HG03108 (cell line): Measurements from ENCODE around the gene ANKFY1.

Experiments used
- ATAC-seq: cut with Tn5 transposase; IDR thresholded peaks from one replicate; pipeline ENCODE4 v1.9.1; 2021; ENCODE audit warnings: moderate library complexity; ENCODE audit not compliant: unreplicated experiment

Gene ANKFY1

GRCh38 chr17:4182043-4182442 lies 81.7 kb downstream of the ANKFY1 start:
- ATAC-seq, result no peak

DNA sequence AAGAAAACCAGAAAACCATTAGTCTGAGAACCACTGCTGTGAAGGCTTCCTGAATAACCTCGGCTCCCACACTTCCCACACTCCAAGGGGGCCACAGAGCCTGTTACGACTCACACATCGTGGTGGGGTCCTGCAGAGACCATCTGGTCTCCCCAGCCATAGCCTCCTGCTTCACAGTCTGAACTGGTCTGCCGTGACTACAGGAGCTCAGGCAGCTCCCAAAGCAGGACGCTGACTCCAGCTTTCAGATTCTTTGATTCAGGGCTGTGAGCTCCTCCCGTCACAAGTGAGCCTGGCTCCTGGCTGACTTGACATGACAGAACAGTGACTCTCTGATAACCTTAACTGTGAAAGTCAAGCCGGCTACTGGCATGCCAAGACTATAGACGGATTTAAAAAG lies 83.0 kb downstream of the ANKFY1 start:
- ATAC-seq, result no peak

- ATAC-seq, result no peak
These were observed 84.7 kb downstream of the ANKFY1 start for GRCh38 chr17:4179071-4179470.

DNA sequence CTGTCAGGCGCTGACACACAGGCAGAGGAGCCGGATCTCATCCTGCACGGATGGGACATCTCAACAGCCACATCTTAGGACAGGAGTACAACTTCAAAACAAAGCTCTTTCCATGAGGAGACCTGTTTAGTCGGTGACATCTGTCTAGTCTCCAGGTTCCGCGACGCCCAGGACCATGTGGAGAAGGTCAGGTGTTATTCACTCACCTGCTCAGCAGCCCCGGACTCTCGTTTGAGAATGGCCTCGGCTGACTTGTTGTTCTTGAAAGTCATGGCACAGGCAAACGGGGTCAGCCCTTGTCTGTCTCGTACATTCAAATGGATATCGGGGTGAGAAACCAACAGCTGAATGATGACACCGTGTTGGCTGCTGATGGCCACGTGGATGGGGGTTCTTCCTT lies 85.1 kb downstream of the ANKFY1 start:
- no peak for ATAC-seq

DNA sequence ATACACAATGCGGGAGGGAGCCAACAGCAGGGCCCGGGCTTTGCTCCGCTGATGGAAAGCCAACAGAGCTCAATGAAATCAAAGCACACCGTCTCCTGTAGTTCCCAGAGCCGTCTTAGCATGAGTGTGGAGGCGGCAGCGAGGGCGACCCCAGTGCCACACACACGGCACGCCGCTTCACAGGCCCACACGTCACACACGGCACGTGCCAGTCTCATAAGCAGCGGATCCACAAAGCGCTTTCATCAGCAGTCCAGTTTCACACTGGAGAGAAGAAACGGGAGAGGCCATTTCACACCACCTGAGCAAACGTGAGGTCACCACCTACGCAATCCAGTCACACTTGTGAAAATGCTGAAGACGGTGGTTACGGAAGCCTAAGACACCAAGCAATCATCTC lies 86.0 kb downstream of the ANKFY1 start:
- ATAC-seq, result no peak

- no peak for ATAC-seq
These were observed 86.8 kb downstream of the ANKFY1 start for GRCh38 chr17:4176808-4177472.

- no peak for ATAC-seq
These were observed 87.6 kb downstream of the ANKFY1 start for GRCh38 chr17:4175921-4176807.

- no peak for ATAC-seq
These were observed 89.2 kb downstream of the ANKFY1 start for GRCh38 chr17:4174556-4174955.

DNA sequence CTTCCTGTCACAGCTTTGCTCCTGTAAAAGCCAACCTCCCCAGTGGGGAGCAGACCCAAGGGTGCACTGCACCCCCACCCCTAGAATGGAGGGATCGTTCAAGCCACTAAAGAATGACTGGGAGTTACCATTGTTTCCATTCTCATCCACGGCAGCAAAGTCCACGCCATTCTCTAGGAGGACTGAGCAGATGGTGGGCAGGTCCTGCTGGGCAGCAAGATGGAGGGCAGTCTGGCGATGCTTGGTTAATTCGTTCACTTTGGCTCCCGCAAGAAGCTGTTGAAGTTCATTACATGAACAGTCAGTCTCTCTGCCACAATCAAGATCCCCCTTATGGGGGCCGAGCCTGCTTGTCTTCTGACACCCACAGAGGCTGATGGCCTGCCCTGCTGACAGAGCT lies 90.0 kb downstream of the ANKFY1 start:
- no peak for ATAC-seq

- no peak for ATAC-seq
These were observed 91.4 kb downstream of the ANKFY1 start for GRCh38 chr17:4172356-4172755.

DNA sequence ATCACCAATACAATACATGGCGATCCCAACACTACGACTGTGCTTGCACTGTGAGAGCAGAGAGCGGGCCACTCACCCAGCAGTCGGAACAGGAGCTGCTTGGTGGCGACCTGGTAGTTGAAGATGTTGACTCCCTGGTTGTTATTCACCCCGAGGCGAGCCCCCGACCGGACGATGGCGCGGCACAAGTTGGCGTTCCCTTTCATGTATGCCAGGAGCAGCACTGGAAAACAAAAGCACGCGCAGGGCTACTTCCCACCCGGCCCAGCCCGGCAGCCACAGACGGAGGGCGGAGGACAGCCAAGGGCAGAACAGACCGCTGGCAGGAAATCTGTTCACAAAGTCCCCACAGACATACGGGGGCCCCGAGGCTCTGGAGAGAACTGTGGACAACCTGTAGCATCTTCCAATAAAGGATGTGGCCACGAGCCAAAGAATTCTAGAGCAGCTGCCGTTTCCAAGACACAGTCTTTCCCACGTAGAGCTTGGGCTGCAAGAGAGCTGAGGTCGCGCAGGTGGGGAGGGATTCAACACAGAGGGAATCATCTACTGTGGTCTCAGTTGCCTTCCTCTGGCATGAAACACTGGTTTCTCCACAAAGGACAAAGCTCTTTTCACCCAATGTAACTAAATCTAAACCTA lies 93.0 kb downstream of the ANKFY1 start:
- no peak for ATAC-seq

GRCh38 chr17:4167786-4168185 lies 96.0 kb downstream of the ANKFY1 start:
- no peak for ATAC-seq

GRCh38 chr17:4166419-4166818 lies 97.4 kb downstream of the ANKFY1 start:
- ATAC-seq, result no peak

- ATAC-seq, result no peak
These were observed 98.3 kb downstream of the ANKFY1 start for GRCh38 chr17:4165301-4166010.

GRCh38 chr17:4163951-4164350 lies 99.8 kb downstream of the ANKFY1 start:
- ATAC-seq, result no peak

GRCh38 chr17:4162775-4163466 lies 100.9 kb downstream of the ANKFY1 start:
- no peak for ATAC-seq

- ATAC-seq, result no peak
These were observed 101.5 kb downstream of the ANKFY1 start for GRCh38 chr17:4162321-4162720.

DNA sequence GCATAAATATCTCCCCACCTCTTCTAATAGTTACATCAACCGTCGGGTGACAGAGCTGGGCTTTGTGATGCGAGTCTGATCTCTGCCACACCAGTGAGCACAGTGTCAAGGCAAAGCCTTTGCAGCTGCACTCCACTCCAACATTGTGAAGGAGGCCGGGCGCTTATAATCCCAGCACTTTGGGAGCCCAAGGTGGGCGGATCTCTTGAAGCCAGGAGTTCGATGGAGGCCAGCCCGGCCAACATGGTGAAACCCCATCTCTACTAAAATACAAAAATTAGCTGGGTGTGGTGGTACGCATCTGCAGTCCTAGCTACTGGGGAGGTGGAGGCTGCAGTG lies 101.8 kb downstream of the ANKFY1 start:
- no peak for ATAC-seq

DNA sequence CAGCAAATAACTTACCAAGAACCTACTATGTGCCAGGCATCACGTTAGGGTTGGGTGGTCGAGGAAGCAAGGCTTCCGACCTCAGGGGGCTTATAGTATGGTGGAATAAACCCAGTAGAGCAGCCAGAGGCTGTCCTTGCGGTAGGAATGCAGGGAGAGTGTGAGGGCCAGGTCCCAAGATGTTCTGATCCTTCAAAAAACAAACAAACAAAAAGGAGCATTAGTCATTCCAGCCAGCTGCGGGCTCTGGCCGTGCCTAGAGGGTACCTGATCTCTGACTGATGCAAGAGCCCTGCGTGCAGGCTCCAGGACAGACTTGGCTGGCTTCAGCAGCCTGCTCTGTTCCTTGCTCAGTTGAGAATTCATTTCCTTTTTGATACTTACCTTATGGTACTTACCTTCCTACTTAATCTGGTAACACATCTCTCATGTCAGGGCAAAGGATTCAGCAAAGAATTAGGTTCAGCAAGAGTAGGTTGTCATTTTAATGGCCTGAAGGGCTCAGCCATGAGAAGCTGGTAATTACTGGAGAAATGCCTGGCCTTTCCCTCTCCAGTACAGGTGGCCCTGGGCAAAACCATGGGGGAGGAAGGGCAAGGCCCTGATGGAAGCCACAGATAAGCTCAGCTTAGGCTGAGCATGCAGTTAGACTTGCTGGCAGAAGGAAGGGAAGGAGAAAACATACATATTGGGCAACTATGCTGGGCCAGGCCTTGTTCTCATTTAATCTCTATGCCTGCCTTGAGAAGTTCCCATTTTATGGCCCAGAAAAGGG lies 102.4 kb downstream of the ANKFY1 start:
- ATAC-seq, result no peak

GRCh38 chr17:4160294-4160859 lies 103.4 kb downstream of the ANKFY1 start:
- no peak for ATAC-seq
